Muscle layer of colon (tissue), 2 donors: ENCODE results near the gene GALT.
"Not testable (repeated sequence)": the region's sequence is repeated elsewhere in the genome, so short reads cannot be mapped to it uniquely, and the experiment has no call there.

Experiments
- H3K27ac ChIP-seq: one replicate; pipeline ENCODE4 v1.7.0; 2013; ENCODE audit warnings: low read depth, mild to moderate bottlenecking, low read length, moderate library complexity
- H3K27me3 ChIP-seq, 2 donors: one replicate each; pipeline ENCODE4 v1.7.0; 2013; ENCODE audit warnings: low read length in 2 of 2, mild to moderate bottlenecking in 2 of 2; ENCODE audit not compliant: insufficient read depth in 2 of 2, control insufficient read depth in 1 of 2
- H3K36me3 ChIP-seq: one replicate; pipeline ENCODE4 v1.7.0; 2013; ENCODE audit warnings: mild to moderate bottlenecking, low read length; ENCODE audit not compliant: insufficient read depth
- H3K4me1 ChIP-seq: one replicate; pipeline ENCODE4 v1.7.0; 2013; ENCODE audit warnings: mild to moderate bottlenecking, low read length; ENCODE audit not compliant: insufficient read depth
- H3K4me3 ChIP-seq, 2 donors: one replicate each; pipeline ENCODE4 v1.7.0; 2013; ENCODE audit warnings: low read length in 2 of 2, low read depth in 1 of 2, mild to moderate bottlenecking in 1 of 2, moderate library complexity in 1 of 2
- H3K9ac ChIP-seq: one replicate; pipeline ENCODE4 v1.7.0; 2013; ENCODE audit warnings: low read length
- H3K9me3 ChIP-seq: one replicate; pipeline ENCODE4 v1.7.0; 2013; ENCODE audit warnings: mild to moderate bottlenecking, low read length
- donor health status: abdominal sarcoma.
- donor health status: Adenocarcinoma of cecum.

GALT gene

GRCh38 chr9:34629491-34629808, 17.0 kb upstream of the GALT start:
- H3K36me3 ChIP-seq, result no peaks in the 10 kb centered on the region
- peaks cover 15% of the 10 kb centered on the region for H3K4me1 ChIP-seq
- H3K27ac ChIP-seq, result no peak overlapping the region
- H3K27me3 ChIP-seq, result peaks cover 45 to 51% of the 10 kb centered on the region in 2 donors
- H3K9ac ChIP-seq, result no peak overlapping the region
- no peaks in the 10 kb centered on the region for H3K9me3 ChIP-seq
- peak overlapping the region in 1 of 2 donors; percentile 52 for H3K4me3 ChIP-seq

GRCh38 chr9:34630402-34631154, 15.9 kb upstream of the GALT start:
- Histone ChIP-seq H3K27ac (no peak overlapping the region), H3K4me1 (peaks cover 16% of the 10 kb centered on the region), H3K9me3 (no peaks in the 10 kb centered on the region), H3K4me3 (no peak overlapping the region), H3K9ac (no peak overlapping the region), H3K36me3 (peaks cover 6% of the 10 kb centered on the region), H3K27me3 (peaks cover 36 to 40% of the 10 kb centered on the region in 2 donors)

DNA sequence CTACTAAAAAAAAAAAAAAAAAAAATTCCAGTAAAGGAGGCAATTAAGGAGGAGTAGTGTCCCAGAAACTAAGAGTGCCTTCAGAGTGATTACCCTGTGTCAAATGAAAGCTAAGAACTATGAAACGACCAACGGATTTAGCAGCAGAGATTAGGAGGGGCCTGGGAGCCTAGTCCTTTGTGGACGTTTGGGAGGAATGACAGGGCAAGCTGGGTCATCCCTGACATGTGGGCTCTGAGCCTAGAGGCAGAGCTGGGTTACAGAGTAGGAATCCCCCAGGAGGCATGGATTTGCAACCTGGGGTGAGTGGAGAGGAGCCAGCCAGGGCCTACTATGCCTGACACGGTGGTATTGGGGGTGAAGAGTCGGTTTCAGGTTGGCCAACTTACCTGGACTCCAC, 13.3 kb upstream of the GALT start:
- H3K4me3 ChIP-seq, result no peak overlapping the region
- no peaks in the 10 kb centered on the region for H3K9me3 ChIP-seq
- peaks cover 11 to 14% of the 10 kb centered on the region in 2 donors for H3K27me3 ChIP-seq
- H3K27ac ChIP-seq, result no peak overlapping the region
- no peak overlapping the region for H3K9ac ChIP-seq
- peaks cover 6% of the 10 kb centered on the region for H3K36me3 ChIP-seq
- peaks cover 29% of the 10 kb centered on the region for H3K4me1 ChIP-seq

- Histone ChIP-seq H3K36me3 (peaks cover 6% of the 10 kb centered on the region), H3K27me3 (peaks cover 5 to 8% of the 10 kb centered on the region in 2 donors), H3K9ac (no peak overlapping the region), H3K4me3 (no peak overlapping the region), H3K9me3 (no peaks in the 10 kb centered on the region), H3K4me1 (peaks cover 31% of the 10 kb centered on the region), H3K27ac (no peak overlapping the region)
Measured at GRCh38 chr9:34633851-34634550, 12.5 kb upstream of the GALT start.

DNA sequence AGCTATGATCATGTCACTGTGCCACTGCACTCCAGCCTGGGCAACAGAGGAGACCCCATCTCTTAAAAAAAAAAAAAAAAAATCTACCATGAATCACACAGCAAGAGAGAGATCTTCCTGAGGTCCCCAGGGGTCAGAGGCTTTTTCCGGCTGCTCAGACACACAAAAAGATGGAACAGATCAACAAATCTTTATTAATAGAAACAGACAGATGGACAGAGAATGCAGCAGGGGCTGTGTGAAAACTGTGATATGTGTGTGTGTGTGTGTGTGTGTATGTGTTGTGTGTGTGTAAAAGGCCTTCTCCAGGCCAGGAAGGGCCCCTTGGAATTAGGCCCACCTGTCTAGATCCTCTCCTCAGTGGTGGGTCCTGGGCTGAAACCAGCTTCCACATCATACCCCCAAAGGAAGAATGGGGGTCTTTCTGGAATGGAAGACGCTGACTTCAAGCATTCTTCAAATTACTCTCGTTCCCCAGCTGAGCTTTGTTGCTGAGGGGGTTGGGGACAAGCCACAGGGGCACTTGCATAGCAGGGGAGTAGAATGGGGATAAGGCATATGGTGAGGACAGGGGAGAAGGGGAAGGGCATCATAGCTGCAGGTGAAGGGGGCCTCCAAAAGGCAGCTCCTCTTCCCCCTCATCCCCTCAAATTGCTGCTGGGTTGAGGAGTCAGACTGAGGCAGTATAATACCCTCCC, 11.8 kb upstream of the GALT start:
- no peak overlapping the region for H3K9ac ChIP-seq
- no peak overlapping the region for H3K4me3 ChIP-seq
- H3K4me1 ChIP-seq, result peaks cover 31% of the 10 kb centered on the region
- H3K27me3 ChIP-seq, result peaks cover 0 to 1% of the 10 kb centered on the region in 2 donors
- no peaks in the 10 kb centered on the region for H3K9me3 ChIP-seq
- peaks cover 6% of the 10 kb centered on the region for H3K36me3 ChIP-seq
- H3K27ac ChIP-seq, result no peak overlapping the region

- peaks cover 31% of the 10 kb centered on the region for H3K4me1 ChIP-seq
- no peak overlapping the region for H3K9ac ChIP-seq
- H3K27me3 ChIP-seq, result no peaks in the 10 kb centered on the region
- H3K27ac ChIP-seq, result no peak overlapping the region
- H3K9me3 ChIP-seq, result no peaks in the 10 kb centered on the region
- peaks cover 6% of the 10 kb centered on the region for H3K36me3 ChIP-seq
- H3K4me3 ChIP-seq, result no peak overlapping the region
Measured at GRCh38 chr9:34635556-34635955, 10.9 kb upstream of the GALT start.

GRCh38 chr9:34636791-34637355, 9.6 kb upstream of the GALT start:
- Histone ChIP-seq H3K9me3 (no peaks in the 10 kb centered on the region), H3K27ac (peak overlapping the region; percentile 93), H3K27me3 (no peaks in the 10 kb centered on the region), H3K4me1 (peaks cover 31% of the 10 kb centered on the region), H3K4me3 (peak overlapping the region; percentile 76 to 80), H3K36me3 (peaks cover 6% of the 10 kb centered on the region), H3K9ac (peak overlapping the region; percentile 41)

DNA sequence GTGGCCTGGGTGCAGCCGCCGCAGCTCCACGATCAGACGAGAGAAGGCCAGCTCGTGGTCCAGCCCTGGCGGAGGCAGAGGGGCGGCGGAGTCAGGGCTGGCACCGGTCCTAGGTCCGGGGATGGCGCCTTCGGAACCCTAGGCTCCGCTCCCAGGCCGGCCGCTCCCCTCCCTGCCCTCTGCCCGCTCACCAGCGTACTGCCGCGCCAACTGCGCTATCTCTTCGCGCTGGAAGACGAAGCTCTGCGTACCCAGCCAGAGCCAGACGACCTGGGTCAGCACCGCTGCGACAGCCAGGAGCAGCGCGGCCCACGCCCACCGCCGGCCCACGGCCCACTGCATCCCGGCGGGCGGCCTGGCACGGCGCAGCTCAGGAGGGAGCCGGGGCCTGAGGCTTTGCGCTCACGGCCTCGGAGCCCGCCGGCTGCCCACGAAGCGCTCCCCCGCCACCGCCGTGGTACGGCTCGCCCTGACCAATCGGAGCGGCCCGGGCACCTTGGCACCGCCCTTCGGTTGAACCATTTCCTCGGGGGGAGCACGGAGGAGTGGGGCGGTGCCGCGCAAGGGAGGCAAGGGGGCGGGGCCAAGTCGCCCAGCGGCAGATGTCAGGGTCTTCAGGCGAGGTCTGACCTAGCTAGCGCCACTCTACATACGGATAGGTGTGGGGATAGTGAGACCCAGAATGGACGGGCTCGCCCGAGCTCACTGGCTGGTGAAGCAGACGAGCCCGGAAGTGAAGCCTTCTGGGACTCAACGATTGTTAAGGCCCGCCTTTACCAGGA, 8.9 kb upstream of the GALT start, which contains the start of gene SIGMAR1:
SIGMAR1 (minus strand) TSS at position 432 of the 782 bp plus-strand sequence; CDS start at position 342, 90 bp downstream.
- peak within 1 kb of the TSS; percentile 88 for H3K9ac ChIP-seq
- peaks cover 31% of the 10 kb centered on the region for H3K4me1 ChIP-seq
- H3K27ac ChIP-seq, result peak within 1 kb of the TSS; percentile 93
- peak within 1 kb of the TSS; percentile 76 to 80 for H3K4me3 ChIP-seq
- H3K27me3 ChIP-seq, result no peaks in the 10 kb centered on the region
- no peaks in the 10 kb centered on the region for H3K9me3 ChIP-seq
- H3K36me3 ChIP-seq, result peaks cover 6% of the 10 kb centered on the region

GRCh38 chr9:34638138-34638445, 8.4 kb upstream of the GALT start:
- no peaks in the 10 kb centered on the region for H3K9me3 ChIP-seq
- H3K27me3 ChIP-seq, result no peaks in the 10 kb centered on the region
- peak overlapping the region; percentile 93 for H3K27ac ChIP-seq
- peaks cover 6% of the 10 kb centered on the region for H3K36me3 ChIP-seq
- H3K4me1 ChIP-seq, result peaks cover 31% of the 10 kb centered on the region
- H3K9ac ChIP-seq, result peak overlapping the region; percentile 88
- H3K4me3 ChIP-seq, result peak overlapping the region; percentile 76 to 80

DNA sequence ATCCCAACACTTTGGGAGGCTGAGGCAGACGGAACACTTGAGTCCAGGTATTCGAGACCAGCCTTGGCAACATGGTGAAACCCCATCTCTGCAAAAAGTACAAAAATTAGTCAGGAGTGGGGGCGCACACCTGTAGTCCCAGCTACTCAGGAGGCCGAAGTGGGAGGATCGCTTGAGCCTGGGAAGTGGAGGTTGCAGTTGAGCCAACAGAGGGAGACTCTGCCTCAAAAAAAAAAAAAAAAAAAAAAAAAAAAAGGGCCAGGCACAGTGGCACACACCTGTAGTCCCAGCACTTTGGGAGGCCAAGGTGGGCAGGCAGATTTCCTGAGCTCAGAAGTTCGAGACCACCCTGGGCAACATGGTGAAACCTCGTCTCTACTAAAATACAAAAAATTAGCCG, 7.2 kb upstream of the GALT start:
- not testable (repeated sequence) for H3K27me3 ChIP-seq

DNA sequence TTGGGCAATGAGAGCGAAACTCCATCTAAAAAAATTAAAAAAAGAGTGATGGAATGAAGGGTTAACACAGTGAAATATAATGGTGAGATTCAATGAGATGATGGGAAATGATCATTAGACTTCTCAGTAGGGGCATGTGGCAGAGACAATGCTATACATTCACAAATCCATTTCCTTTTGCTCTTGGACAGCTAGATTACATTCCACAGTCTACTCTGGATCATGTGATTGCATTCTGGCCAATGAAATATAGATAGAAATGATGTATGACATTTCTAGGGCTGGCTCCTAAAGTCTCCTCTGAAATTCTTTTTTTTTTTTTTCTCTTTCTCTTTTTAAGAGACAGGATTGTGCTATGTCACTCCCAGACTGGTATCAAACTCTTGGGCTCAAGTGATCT, 3.8 kb upstream of the GALT start:
- H3K36me3 ChIP-seq, result no peaks in the 10 kb centered on the region
- no peaks in the 10 kb centered on the region for H3K9me3 ChIP-seq
- no peak overlapping the region for H3K4me3 ChIP-seq
- H3K27me3 ChIP-seq, result no peaks in the 10 kb centered on the region
- H3K4me1 ChIP-seq, result peaks cover 22% of the 10 kb centered on the region
- H3K27ac ChIP-seq, result no peak overlapping the region
- H3K9ac ChIP-seq, result no peak overlapping the region

More for the DNA sequence above, 7.2 kb upstream of the GALT start:
- H3K36me3 ChIP-seq, H3K27ac ChIP-seq, H3K4me3 ChIP-seq, H3K9ac ChIP-seq, H3K9me3 ChIP-seq: not testable (repeated sequence)
- H3K4me1 ChIP-seq, result peaks cover 24% of the 10 kb centered on the region
